ENCODE results near the gene SMAD3.

- TF ChIP-seq POLR2A (IDR thresholded peaks at IDR 0.05) = no peak
- TF ChIP-seq CTCF (IDR thresholded peaks at IDR 0.05) = no peak
- no peak for TF ChIP-seq POLR2AphosphoS5 (IDR thresholded peaks at IDR 0.05)
Measured at GRCh38 chr15:67106764-67107013, 41.3 kb downstream of the SMAD3 start.

All from suprapubic skin (tissue), 4 donors.